Urothelium cell line (cell line): ENCODE results near the gene MLLT6.
"Not testable (repeated sequence)": the region's sequence is repeated elsewhere in the genome, so short reads cannot be mapped to it uniquely, and the experiment has no call there.

Experiments
- DNase-seq: peaks from one replicate; pipeline ENCODE4 v3.0.0; 2011; ENCODE audit warnings: low spot score, mixed read lengths
- FAIRE-seq: peaks from 2 replicates; lab custom pipeline; 2011; peaks lifted over from hg19 to GRCh38; lab: Jason Lieb, UNC

Gene MLLT6

GRCh38 chr17:38725066-38725465, 20.0 kb downstream of the MLLT6 start:
- no peak for FAIRE-seq
- DNase-seq = no peak

GRCh38 chr17:38726145-38726544, 21.1 kb downstream of the MLLT6 start:
- not testable (repeated sequence) for DNase-seq, FAIRE-seq

- FAIRE-seq (no peak), DNase-seq (no peak)
These were observed 22.7 kb downstream of the MLLT6 start for GRCh38 chr17:38727736-38728135.

GRCh38 chr17:38728290-38728831, 23.3 kb downstream of the MLLT6 start:
- no peak for DNase-seq

GRCh38 chr17:38729368-38729885, 24.4 kb downstream of the MLLT6 start:
- FAIRE-seq = no peak
- no peak for DNase-seq

More at GRCh38 chr17:38728290-38728831, 23.3 kb downstream of the MLLT6 start:
- no peak for FAIRE-seq

- FAIRE-seq (no peak), DNase-seq (peak; percentile 96)
These were observed 24.9 kb downstream of the MLLT6 start, which contains the start of gene CISD3 for GRCh38 chr17:38729886-38730525. TSS of gene CISD3 (plus strand) at chr17:38730341. CDS start at chr17:38730359, 18 bp downstream.

GRCh38 chr17:38730526-38731379, 25.7 kb downstream of the MLLT6 start:
- no peak for FAIRE-seq
- DNase-seq = peak; percentile 69

GRCh38 chr17:38731526-38732294, 26.6 kb downstream of the MLLT6 start:
- no peak for DNase-seq
- FAIRE-seq = no peak

- FAIRE-seq (no peak), DNase-seq (no peak)
These were observed 27.6 kb downstream of the MLLT6 start for GRCh38 chr17:38732376-38733281.

GRCh38 chr17:38733282-38733981, 28.4 kb downstream of the MLLT6 start:
- no peak for FAIRE-seq
- no peak for DNase-seq

GRCh38 chr17:38733982-38734973, 29.2 kb downstream of the MLLT6 start:
- FAIRE-seq (no peak), DNase-seq (no peak)

GRCh38 chr17:38735161-38735997, 30.3 kb downstream of the MLLT6 start:
- FAIRE-seq (no peak), DNase-seq (peak; percentile 83)

- FAIRE-seq (no peak), DNase-seq (no peak)
These were observed 33.1 kb downstream of the MLLT6 start for GRCh38 chr17:38738007-38738662.

GRCh38 chr17:38738686-38739085, 33.6 kb downstream of the MLLT6 start:
- no peak for FAIRE-seq
- no peak for DNase-seq

- DNase-seq (no peak), FAIRE-seq (no peak)
These were observed 34.2 kb downstream of the MLLT6 start for GRCh38 chr17:38739305-38739704.

GRCh38 chr17:38740044-38740443, 35.0 kb downstream of the MLLT6 start:
- FAIRE-seq (no peak), DNase-seq (no peak)

- DNase-seq (no peak), FAIRE-seq (no peak)
These were observed 35.7 kb downstream of the MLLT6 start for GRCh38 chr17:38740806-38741205.
